ENCODE data around the gene ASMT. TPM values are rescaled to one million over a fixed set of nuclear protein-coding genes. Genes with fewer than 3 reads are reported as not detected.

Gene ASMT
- total and polyA plus RNA-seq, 10 of the 15 experiments (the other 5 are each of a cell fraction or from before 2014, with no cell fraction given) = 0.18 to 0.29 TPM; not detected in 8

DNA sequence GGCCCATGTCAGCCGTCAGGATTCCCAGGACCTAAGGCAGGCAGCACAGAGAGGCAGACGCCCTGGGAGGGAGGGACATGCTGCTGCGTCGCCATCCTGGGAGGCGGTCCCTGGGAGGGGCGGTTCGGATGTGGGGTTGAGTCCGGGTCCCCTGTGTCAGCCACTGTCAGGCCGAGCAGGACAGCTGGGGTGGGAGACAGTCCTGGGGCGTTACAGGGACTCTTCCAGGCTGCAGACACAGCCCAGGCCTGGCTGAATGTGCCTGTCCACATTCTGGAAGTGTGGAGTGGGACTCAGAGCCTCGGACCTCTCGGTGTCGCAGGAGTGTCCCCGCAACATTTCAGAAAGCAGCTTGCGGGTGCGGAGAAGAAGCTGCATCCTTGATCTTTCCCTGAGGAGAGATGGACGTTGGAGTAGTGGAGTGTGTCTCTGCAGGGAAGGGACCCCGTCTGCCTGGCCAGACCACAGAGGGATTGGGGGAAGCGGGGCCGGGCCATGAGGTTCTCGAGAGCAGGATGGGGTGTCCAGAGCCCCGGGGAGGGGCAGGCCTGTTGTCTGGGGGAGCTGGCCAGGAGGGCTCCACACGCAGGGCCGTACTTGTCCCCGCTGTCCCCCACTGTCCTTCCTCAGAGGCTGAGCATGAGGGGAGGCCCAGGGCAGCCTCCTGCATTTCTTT lies 17.4 kb upstream of the ASMT start:
- TF ChIP-seq POLR2A (IDR thresholded peaks at IDR 0.05; ENCODE audit: low read depth, low read length) (peak; percentile 13; the same call in 1 of the 2 replicates), JUNB (IDR thresholded peaks at IDR 0.05) (no peak), SREBF2 (IDR thresholded peaks at IDR 0.05; ENCODE audit: low read length) (no peak), BCL11A (IDR thresholded peaks at IDR 0.05; ENCODE audit: low read depth, low read length) (no peak)
- CTCF ChIA-PET = no interaction called here
- Histone ChIP-seq H3K36me3 (ENCODE audit: control insufficient read depth in 2 of 2, insufficient read depth in 2 of 2, low read length in 1 of 2) (peaks cover 30 to 76% of the 10 kb centered on the region in 2 experiments), H3K9ac (ENCODE audit: control insufficient read depth, insufficient read depth, low read length) (no peak overlapping the region), H2AFZ (ENCODE audit: control insufficient read depth, low read depth, low read length) (no peak overlapping the region), H3K9me3 (replicated peaks; ENCODE audit: control insufficient read depth, insufficient read depth, low read length) (no peaks in the 10 kb centered on the region; the same call in 2 of the 3 replicates), H4K20me1 (ENCODE audit: control insufficient read depth, insufficient read depth) (peaks cover 6% of the 10 kb centered on the region), H3K79me2 (ENCODE audit: control insufficient read depth, insufficient read depth, low read length) (peaks cover 37% of the 10 kb centered on the region), H3K27ac (ENCODE audit: control insufficient read depth, insufficient read depth) (no peak overlapping the region), H3K4me3 (no peak overlapping the region), H3K4me2 (ENCODE audit: control insufficient read depth, insufficient read depth) (no peak overlapping the region), H3K4me1 (ENCODE audit: control insufficient read depth, insufficient read depth, low read length) (peaks cover 15% of the 10 kb centered on the region; the same call in 1 of the 2 replicates), H3K27me3 (replicated peaks in 1 of 2; ENCODE audit: control insufficient read depth in 2 of 2, insufficient read depth in 2 of 2, low read length in 1 of 2) (no peaks in the 10 kb centered on the region)
- SMC1A ChIA-PET (ENCODE audit: uncharacterized antibody, unreplicated experiment) = no interaction called here
- POLR2A ChIA-PET = no interaction called here
- RAD21 ChIA-PET (ENCODE audit: unreplicated experiment) = no interaction called here
- no peak for DNase-seq (ENCODE audit: low read depth, low spot score)
- 95% methylated on average over 25 of the region's 25 CpGs for WGBS (ENCODE audit: insufficient coverage, insufficient replicate concordance, low lambda C conversion rate, missing lambda C conversion rate)
- BruUV-seq (replicated peaks) = no TSS peak
- no peak for ATAC-seq
- in situ Hi-C loops (cut with MboI) (no loop called here), intact Hi-C loops (cut with micrococcal nuclease; ENCODE audit: unreplicated experiment) (loop anchor here (10.0 kb wide), 1 partner anchor 263 kb away; the partner anchor contains the start of gene IL3RA)
- no peak for FAIRE-seq

DNA sequence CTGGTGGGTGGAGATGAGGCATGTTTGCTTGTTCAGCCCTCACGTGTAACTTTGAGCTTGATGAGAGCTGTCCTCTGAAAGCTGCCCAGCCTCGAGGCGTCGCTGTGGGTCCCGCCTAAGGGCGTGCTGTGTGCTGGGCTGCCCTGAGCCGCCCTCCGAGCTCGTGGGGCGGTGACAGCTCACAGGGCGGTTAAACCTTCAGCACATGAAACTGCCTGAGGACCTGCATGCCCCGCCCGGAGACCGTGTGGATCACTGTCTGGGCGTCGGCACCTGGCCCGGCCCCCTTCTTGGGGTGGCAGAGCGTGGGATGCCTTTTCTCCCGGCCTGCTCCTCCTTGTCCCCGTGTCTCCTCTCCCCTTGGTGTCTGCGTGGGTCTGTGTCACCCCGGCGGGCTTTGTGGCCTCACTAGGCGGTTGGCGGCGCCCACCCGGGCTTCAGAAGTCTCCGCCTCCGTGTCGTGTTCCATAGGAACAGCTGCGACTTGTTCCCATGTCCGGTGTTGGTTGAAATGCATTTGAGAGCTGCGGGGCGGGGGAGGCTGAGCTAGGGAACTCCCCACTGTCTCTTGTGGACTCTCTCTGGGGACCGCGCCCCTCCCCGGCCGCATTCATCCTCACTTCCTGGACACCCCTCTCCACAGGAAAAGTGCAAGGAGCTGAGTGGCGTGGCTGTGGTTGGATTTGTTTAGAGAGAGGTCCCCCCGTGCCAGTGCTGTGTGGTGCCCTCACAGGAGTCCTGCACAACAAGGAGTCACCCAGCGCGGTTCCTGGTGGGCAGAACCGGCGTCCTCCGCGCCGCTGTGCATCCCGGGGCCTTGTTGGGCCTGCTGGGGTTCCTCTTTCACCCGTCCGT lies 16.6 kb upstream of the ASMT start:
- FAIRE-seq = no peak
- Histone ChIP-seq H3K9me3 (replicated peaks; ENCODE audit: control insufficient read depth, insufficient read depth, low read length) (no peaks in the 10 kb centered on the region; the same call in 2 of the 3 replicates), H3K79me2 (ENCODE audit: control insufficient read depth, insufficient read depth, low read length) (peaks cover 29% of the 10 kb centered on the region), H3K27ac (ENCODE audit: control insufficient read depth, insufficient read depth) (no peak overlapping the region), H4K20me1 (ENCODE audit: control insufficient read depth, insufficient read depth) (peaks cover under 1% of the 10 kb centered on the region), H3K4me2 (ENCODE audit: control insufficient read depth, insufficient read depth) (no peak overlapping the region), H2AFZ (ENCODE audit: control insufficient read depth, low read depth, low read length) (no peak overlapping the region), H3K9ac (ENCODE audit: control insufficient read depth, insufficient read depth, low read length) (no peak overlapping the region), H3K4me3 (no peak overlapping the region), H3K36me3 (ENCODE audit: control insufficient read depth in 2 of 2, insufficient read depth in 2 of 2, low read length in 1 of 2) (peaks cover 34 to 80% of the 10 kb centered on the region in 2 experiments), H3K27me3 (replicated peaks in 1 of 2; ENCODE audit: control insufficient read depth in 2 of 2, insufficient read depth in 2 of 2, low read length in 1 of 2) (no peaks in the 10 kb centered on the region), H3K4me1 (ENCODE audit: control insufficient read depth, insufficient read depth, low read length) (peaks cover 14% of the 10 kb centered on the region; the same call in 1 of the 2 replicates)
- ChIA-PET CTCF (no interaction called here), SMC1A (ENCODE audit: uncharacterized antibody, unreplicated experiment) (no interaction called here), POLR2A (no interaction called here), RAD21 (ENCODE audit: unreplicated experiment) (no interaction called here)
- no peak for DNase-seq (ENCODE audit: low read depth, low spot score)
- in situ Hi-C loops (cut with MboI) (no loop called here), intact Hi-C loops (cut with micrococcal nuclease; ENCODE audit: unreplicated experiment) (loop anchor here (10.0 kb wide), 1 partner anchor 263 kb away; the partner anchor contains the start of gene IL3RA)
- no peak for ATAC-seq
- TF ChIP-seq CBFB (IDR thresholded peaks at IDR 0.05; ENCODE audit: low read depth) = no peak
- TF ChIP-seq POLR2A (IDR thresholded peaks at IDR 0.05; ENCODE audit: low read depth, low read length) = 0 out of 2 replicates have a peak, but pooled peaks have one; percentile 1
- WGBS (ENCODE audit: insufficient coverage, insufficient replicate concordance, low lambda C conversion rate, missing lambda C conversion rate) = 95% methylated on average over 50 of the region's 50 CpGs
- BruUV-seq (replicated peaks) = no TSS peak
